GM21528 (cell line): ENCODE measurements around the gene TCF4.

Source experiments
- ATAC-seq: cut with Tn5 transposase; IDR thresholded peaks from one replicate; pipeline ENCODE4 v1.9.1; 2021; ENCODE audit warnings: mild to moderate bottlenecking, moderate library complexity; ENCODE audit not compliant: unreplicated experiment, low FRiP score

TCF4 gene

GRCh38 chr18:55252053-55252675 lies 335.8 kb downstream of the TCF4 start:
- no peak for ATAC-seq

DNA sequence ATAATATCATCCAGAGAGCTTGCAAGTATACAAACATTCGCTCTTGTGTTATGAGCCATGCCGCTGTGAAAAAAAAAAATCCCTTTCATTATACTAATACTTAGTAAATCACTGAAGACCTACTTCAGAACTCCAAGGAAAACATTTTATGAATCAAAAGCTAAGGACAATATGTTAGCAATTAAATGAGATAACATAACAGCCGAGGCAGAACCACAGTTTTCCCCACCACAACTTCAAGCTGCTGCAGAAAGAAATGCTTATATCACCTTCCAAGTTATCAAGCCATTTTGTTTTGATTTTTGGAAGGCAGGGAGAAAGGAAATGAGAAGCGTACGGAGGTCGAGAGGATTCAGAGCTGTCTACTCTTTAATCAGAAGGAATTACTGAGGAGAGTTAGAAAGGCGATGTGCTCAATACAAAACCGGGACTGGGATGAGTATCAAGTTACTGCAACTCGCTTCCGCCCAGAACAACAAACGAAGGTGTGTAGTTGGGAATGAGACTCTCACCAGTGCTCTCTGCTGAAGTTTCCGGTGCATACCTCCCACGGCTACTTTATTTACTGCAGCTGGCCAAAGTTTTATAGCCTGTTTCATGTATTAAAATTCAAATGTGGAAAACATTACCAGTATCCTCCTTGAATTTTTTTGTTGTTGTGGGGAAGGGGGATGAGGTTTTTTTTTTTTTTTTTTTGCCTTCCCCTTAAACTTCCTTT lies 336.6 kb downstream of the TCF4 start:
- no peak for ATAC-seq

DNA sequence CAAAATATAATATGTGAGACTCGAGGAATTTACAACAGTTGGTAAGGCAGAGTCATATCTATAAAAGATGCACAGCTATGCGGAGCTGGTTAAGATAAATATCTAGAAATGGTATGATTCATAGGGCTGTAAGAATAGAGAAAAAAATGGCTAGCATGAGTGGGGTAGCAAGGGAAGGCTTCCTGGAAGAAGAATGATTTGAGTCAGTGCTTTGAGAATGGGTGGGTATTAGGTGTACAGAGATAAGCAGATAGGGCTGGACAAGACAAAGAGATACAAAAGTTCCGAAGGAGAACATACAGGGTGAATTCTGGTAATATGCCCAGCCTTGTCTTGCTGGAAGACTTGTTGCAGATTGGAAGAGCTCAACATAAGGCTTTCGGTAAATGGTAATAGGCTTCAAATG lies 337.2 kb downstream of the TCF4 start:
- ATAC-seq: no peak

DNA sequence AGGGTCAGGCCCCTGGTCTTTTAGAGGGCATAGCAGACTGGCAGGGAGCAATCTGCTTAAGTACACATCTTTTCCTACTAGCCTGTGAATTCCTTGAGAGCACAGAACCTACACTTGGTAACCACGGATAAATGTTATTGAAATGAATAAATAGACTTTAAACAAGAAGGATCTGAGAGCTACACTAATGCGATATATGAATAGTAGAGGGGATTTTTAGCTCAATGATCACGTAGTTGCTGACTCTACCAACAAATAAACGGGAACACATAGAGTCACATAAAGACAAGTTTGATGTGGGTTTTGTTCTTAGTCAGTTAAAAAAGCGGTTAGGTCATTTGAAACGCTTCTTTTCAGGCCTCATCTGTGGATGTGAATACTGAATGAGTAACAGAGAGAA lies 338.4 kb downstream of the TCF4 start:
- ATAC-seq: no peak

DNA sequence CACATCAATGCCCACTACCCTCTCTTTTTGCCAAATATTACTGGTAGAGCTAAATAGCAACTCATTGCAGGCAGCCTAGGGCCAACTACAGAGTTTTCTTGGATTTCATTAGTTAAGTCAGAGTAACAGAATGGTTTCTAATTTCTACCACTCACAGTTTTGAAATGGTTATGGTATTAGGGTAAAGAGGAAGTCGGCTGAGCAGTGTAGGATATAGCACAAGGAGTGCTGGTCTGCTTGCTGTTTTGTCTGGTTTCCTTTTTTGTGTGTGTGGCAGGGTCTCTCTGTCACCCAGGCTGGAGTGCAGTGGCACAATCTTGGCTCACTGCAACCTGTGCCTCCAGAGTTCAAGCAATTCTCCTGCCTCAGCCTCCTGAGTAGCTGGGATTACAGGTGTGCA lies 339.5 kb downstream of the TCF4 start:
- ATAC-seq: peak; percentile 48

GRCh38 chr18:55247032-55247431 lies 341.0 kb downstream of the TCF4 start:
- no peak for ATAC-seq

- no peak for ATAC-seq
These were observed 341.7 kb downstream of the TCF4 start for GRCh38 chr18:55246278-55246677.

GRCh38 chr18:55245211-55245614 lies 342.8 kb downstream of the TCF4 start:
- no peak for ATAC-seq

DNA sequence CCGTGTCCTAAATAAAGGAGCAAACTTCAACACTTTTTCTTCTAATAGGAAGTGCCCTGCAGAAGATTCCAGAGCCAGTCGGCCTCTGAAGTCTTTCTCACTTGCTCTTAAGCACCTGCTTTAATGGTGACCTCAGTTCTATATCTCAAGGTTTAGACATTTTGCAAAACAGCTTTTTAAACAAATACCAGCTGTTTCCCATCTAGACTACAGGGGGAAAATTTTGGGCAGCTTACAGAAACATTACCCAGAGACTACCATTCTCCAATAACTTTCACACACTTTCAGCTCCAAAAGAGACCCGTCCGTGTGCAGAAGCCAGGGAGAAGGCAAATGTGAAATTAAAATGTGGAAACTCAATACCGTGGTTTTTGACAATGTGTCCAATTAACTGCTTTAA lies 343.4 kb downstream of the TCF4 start:
- ATAC-seq: no peak

DNA sequence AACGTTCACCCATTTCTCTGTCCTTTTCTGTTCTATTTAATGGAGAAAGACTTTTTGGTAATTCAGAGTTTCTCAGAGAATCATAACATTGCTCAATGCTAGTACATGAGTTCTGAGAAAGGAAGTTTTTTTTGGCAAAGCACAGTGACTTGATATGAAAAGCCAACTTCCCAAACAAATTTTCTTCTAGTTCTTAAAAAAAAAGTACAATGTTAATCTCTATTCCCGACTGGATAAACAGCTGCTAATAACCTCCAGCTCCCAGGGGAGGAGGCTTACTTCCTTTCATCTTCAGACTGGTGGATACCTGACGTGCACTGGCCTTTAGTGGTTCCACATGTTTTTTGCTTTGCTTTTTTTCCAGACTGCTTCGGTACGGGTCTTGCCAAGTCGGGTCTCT lies 344.1 kb downstream of the TCF4 start:
- ATAC-seq: no peak

- no peak for ATAC-seq
These were observed 344.7 kb downstream of the TCF4 start for GRCh38 chr18:55243255-55243654.

GRCh38 chr18:55240978-55241377 lies 347.0 kb downstream of the TCF4 start:
- peak; percentile 64 for ATAC-seq

DNA sequence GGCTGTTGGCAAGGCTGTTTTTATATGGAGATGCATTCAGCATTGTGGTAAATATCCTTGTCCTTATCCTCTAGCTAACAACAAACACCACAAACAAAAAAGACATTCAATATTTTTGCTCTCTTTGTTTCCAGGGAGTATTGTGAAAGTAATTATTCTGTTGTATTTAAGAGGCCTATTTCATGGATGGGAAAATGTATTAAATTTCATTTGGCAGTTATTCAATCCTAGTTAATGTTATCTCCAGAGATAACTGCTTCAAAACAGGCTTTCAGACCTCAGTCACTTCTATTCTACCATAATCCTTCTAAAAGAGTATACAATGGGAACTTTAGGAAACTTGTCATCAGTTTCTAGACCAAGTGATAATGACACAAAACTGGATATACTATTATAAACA lies 348.3 kb downstream of the TCF4 start:
- no peak for ATAC-seq

GRCh38 chr18:55237660-55238059 lies 350.3 kb downstream of the TCF4 start:
- ATAC-seq: no peak

DNA sequence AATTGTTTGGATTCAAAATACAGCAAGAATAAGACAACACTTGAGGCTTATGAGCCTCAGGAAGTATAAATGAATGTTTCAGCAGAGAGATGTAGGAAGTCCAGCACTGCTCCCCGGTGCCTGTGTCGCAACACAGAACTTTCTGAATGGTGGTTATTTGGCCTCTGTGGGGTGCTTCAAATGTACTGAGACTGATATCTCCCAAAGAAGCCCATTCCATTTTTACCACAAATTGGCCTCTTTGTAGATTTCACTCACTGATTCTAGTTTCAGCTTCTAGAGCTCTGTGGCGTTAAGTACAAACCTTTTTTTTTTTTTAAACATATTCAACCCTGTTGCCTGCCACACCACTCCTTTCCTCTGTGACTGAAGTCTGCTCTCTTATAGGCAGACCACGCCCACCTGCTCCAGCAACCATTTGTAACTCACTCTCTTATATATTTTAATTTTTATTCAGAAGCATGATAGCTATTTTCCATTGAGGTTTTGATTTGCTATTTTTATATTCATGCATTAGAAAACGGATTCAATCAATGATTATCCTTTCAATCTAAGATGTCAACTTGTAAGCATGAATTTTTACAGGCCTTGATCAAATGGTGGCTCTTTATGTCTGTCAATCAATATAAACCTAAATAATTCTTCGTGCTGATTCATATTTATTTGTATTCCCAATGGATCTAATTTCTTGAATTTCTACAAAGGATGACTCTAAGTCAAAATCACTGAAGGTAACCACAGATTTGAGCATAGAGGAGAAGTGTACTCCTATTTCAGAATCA lies 351.7 kb downstream of the TCF4 start:
- ATAC-seq: peak; percentile 48

- ATAC-seq: no peak
These were observed 352.9 kb downstream of the TCF4 start for GRCh38 chr18:55235094-55235461.

- ATAC-seq: peak; percentile 72
These were observed 353.5 kb downstream of the TCF4 start for GRCh38 chr18:55234366-55235093.

GRCh38 chr18:55233857-55234256 lies 354.1 kb downstream of the TCF4 start:
- ATAC-seq: no peak

DNA sequence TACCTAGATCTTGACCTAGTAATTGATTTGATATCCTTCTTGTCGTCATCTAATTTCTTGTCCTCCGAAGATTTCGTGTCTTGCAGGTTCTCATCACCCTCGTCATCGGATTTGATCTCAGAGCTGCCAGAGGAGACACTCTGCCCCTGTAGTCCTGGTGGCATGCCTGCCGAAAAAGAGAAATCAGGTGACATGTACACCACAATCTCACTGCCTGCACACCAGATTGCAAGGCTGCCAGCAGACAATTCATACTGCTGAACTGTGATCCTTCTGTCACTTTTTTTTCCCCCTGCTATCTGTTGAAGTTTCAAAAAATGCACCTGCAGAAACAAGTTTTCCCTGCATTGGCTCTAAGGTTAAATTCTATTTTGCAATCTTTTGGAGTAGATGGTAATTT lies 355.5 kb downstream of the TCF4 start:
- ATAC-seq: no peak

- ATAC-seq: no peak
These were observed 358.3 kb downstream of the TCF4 start for GRCh38 chr18:55229682-55230081.

- ATAC-seq: no peak
These were observed 359.3 kb downstream of the TCF4 start for GRCh38 chr18:55228707-55229106.
